GM19455 (cell line): ENCODE measurements around the gene SUPT20HL2.
"Not testable (repeated sequence)": the region's sequence is repeated elsewhere in the genome, so short reads cannot be mapped to it uniquely, and the experiment has no call there.

Experiments used
- ATAC-seq: cut with Tn5 transposase; IDR thresholded peaks from one replicate; pipeline ENCODE4 v1.9.1; 2021; ENCODE audit not compliant: unreplicated experiment

Gene SUPT20HL2

GRCh38 chrX:24314019-24314635 lies at the start of gene SUPT20HL2:
SUPT20HL2 (minus strand) TSS chrX:24314069; CDS start chrX:24313315, 754 bp downstream.
- no peak for ATAC-seq

- ATAC-seq: not testable (repeated sequence)
Observed at GRCh38 chrX:24362089-24362745, 48.3 kb upstream of the SUPT20HL2 start.

GRCh38 chrX:24360272-24360671 lies 46.4 kb upstream of the SUPT20HL2 start, which contains the start of gene SUPT20HL1:
SUPT20HL1 (plus strand) TSS chrX:24360639; CDS start chrX:24362761, 2,122 bp downstream.
- ATAC-seq: no peak

- ATAC-seq: no peak
Observed at GRCh38 chrX:24357106-24357505, 43.2 kb upstream of the SUPT20HL2 start.

GRCh38 chrX:24355095-24355494 lies 41.2 kb upstream of the SUPT20HL2 start:
- no peak for ATAC-seq

GRCh38 chrX:24350217-24350616 lies 36.3 kb upstream of the SUPT20HL2 start:
- ATAC-seq: no peak

GRCh38 chrX:24347881-24348280 lies 34.0 kb upstream of the SUPT20HL2 start:
- no peak for ATAC-seq

GRCh38 chrX:24343719-24344118 lies 29.9 kb upstream of the SUPT20HL2 start:
- no peak for ATAC-seq

- no peak for ATAC-seq
Observed at GRCh38 chrX:24341795-24342194, 27.9 kb upstream of the SUPT20HL2 start.

GRCh38 chrX:24340501-24340900 lies 26.6 kb upstream of the SUPT20HL2 start:
- no peak for ATAC-seq

GRCh38 chrX:24339911-24340310 lies 26.0 kb upstream of the SUPT20HL2 start:
- ATAC-seq: no peak

- ATAC-seq: no peak
Observed at GRCh38 chrX:24335871-24336270, 22.0 kb upstream of the SUPT20HL2 start.

GRCh38 chrX:24334461-24334860 lies 20.6 kb upstream of the SUPT20HL2 start:
- ATAC-seq: no peak

- ATAC-seq: no peak
Observed at GRCh38 chrX:24333371-24333770, 19.5 kb upstream of the SUPT20HL2 start.

- no peak for ATAC-seq
Observed at GRCh38 chrX:24332878-24333277, 19.0 kb upstream of the SUPT20HL2 start.

GRCh38 chrX:24325231-24325630 lies 11.4 kb upstream of the SUPT20HL2 start:
- no peak for ATAC-seq

- no peak for ATAC-seq
Observed at GRCh38 chrX:24321741-24322395, 8.0 kb upstream of the SUPT20HL2 start.

GRCh38 chrX:24317567-24317966 lies 3.7 kb upstream of the SUPT20HL2 start:
- ATAC-seq: no peak

- no peak for ATAC-seq
Observed at GRCh38 chrX:24316111-24316510, 2.2 kb upstream of the SUPT20HL2 start.

GRCh38 chrX:24312249-24312607 lies 1.6 kb downstream of the SUPT20HL2 start:
- ATAC-seq: not testable (repeated sequence)

GRCh38 chrX:24311507-24312248 lies 2.2 kb downstream of the SUPT20HL2 start:
- ATAC-seq: not testable (repeated sequence)
